GM23248 (cell line): Measurements from ENCODE around the gene PPP2R5B. TPM values are rescaled to one million over a fixed set of nuclear protein-coding genes. Genes with fewer than 3 reads are reported as not detected.

ENCODE experiments used
- DNase-seq: peaks from one replicate; pipeline ENCODE4 v3.0.0-alpha.2; 2015
- H2AFZ ChIP-seq: fragments of 200-600 bp; sonication (generic); 2 replicates; pipeline ENCODE4 v1.6.1; 2016; ENCODE audit warnings: antibody characterized with exemption
- H3F3A ChIP-seq: fragments of 200-600 bp; sonication (generic); 2 replicates; pipeline ENCODE4 v1.6.1; 2016; ENCODE audit warnings: mild to moderate bottlenecking, antibody characterized with exemption, mixed run types; ENCODE audit not compliant: insufficient read depth
- H3K27ac ChIP-seq: fragments of 200-600 bp; sonication (generic); 2 replicates; pipeline ENCODE4 v1.5.1; 2016; ENCODE audit warnings: mild to moderate bottlenecking
- H3K27me3 ChIP-seq: fragments of 200-600 bp; sonication (generic); replicated peaks from 2 replicates; pipeline ENCODE4 v1.6.1; 2016; ENCODE audit warnings: mild to moderate bottlenecking; ENCODE audit not compliant: insufficient read depth
- H3K36me3 ChIP-seq: fragments of 200-600 bp; sonication (generic); 2 replicates; pipeline ENCODE4 v1.6.1; 2016; ENCODE audit warnings: low read depth, mild to moderate bottlenecking
- H3K4me1 ChIP-seq: fragments of 200-600 bp; sonication (generic); 2 replicates; pipeline ENCODE4 v1.6.1; 2016; ENCODE audit warnings: mild to moderate bottlenecking; ENCODE audit not compliant: insufficient read depth
- H3K4me2 ChIP-seq: fragments of 200-600 bp; sonication (generic); one replicate; pipeline ENCODE4 v1.6.1; 2016; ENCODE audit warnings: mild to moderate bottlenecking; ENCODE audit not compliant: unreplicated experiment
- H3K4me3 ChIP-seq: fragments of 200-600 bp; sonication (generic); 2 replicates; pipeline ENCODE4 v1.5.1; 2016; ENCODE audit warnings: mild to moderate bottlenecking
- H3K79me2 ChIP-seq: fragments of 200-600 bp; sonication (generic); 2 replicates; pipeline ENCODE4 v1.6.1; 2016; ENCODE audit warnings: mild to moderate bottlenecking; ENCODE audit not compliant: insufficient read depth
- H3K9ac ChIP-seq: fragments of 200-600 bp; sonication (generic); 2 replicates; pipeline ENCODE4 v1.6.1; 2016; ENCODE audit warnings: mild to moderate bottlenecking
- H3K9me2 ChIP-seq: fragments of 200-600 bp; sonication (generic); 2 replicates; pipeline ENCODE4 v1.6.1; 2016; ENCODE audit warnings: mixed run types, mild to moderate bottlenecking, moderate library complexity; ENCODE audit not compliant: insufficient read depth
- H3K9me3 ChIP-seq: fragments of 200-600 bp; sonication (generic); one replicate; pipeline ENCODE4 v1.6.1; 2017; ENCODE audit warnings: low read depth
- H4K20me1 ChIP-seq: fragments of 200-600 bp; sonication (generic); 2 replicates; pipeline ENCODE4 v1.6.0; 2016; ENCODE audit not compliant: insufficient read depth
- EZH2 ChIP-seq: fragments of 200-600 bp; sonication (generic); IDR thresholded peaks from 2 replicates; pipeline ENCODE4 v1.6.1; 2018; ENCODE audit warnings: antibody characterized with exemption, mild to moderate bottlenecking; ENCODE audit not compliant: insufficient read depth, poor library complexity, severe bottlenecking
- EZH2phosphoT487 ChIP-seq: fragments of 200-600 bp; sonication (generic); IDR thresholded peaks from 2 replicates; pipeline ENCODE4 v1.6.1; 2018; ENCODE audit warnings: antibody characterized with exemption, moderate library complexity, mild to moderate bottlenecking, low read depth; ENCODE audit not compliant: insufficient read depth
- WGBS, 2 experiments: methylation state at CpG; one replicate each; pipeline ENCODE4 v1.1.6; 2015 to 2017; ENCODE audit warnings: low lambda C conversion rate in 2 of 2, low coverage in 1 of 2; ENCODE audit errors: missing lambda C conversion rate in 2 of 2; 5-methylcytosine and 5-hydroxymethylcytosine counted together
- in situ Hi-C: fragments of 300-500 bp; cut with MboI; formaldehyde crosslinking; loops from 2 replicates; pipeline ENCODE4 v1.15.0; 2020
- polyA plus RNA-seq: library from polyadenylated mRNA; unstranded; fragments of >200 nt; fragmentation: Nextera tagmentation; extraction: Ambion mirVana; gene quantifications from 2 replicates; pipeline ENCODE4 v1.2.1, GENCODE V29; 2016
- total RNA-seq: library from RNA; depleted of rRNA; stranded (reverse); fragments of >200 nt; shearing (Covaris generic); gene quantifications from 2 replicates; pipeline ENCODE4 v1.2.3, GENCODE V29; 2014

The PPP2R5B gene
- total and polyA plus RNA-seq, 2 experiments from 2014 or later, result 16.4 to 27.3 TPM

- H3K4me2 ChIP-seq, result no peak overlapping the region
- in situ Hi-C loops, result no loop called here
- DNase-seq, result no peak
- H3K9me3 ChIP-seq, result no peaks in the 10 kb centered on the region
- no peaks in the 10 kb centered on the region for H3K36me3 ChIP-seq
- H3K4me3 ChIP-seq, result no peak overlapping the region
- no peaks in the 10 kb centered on the region for H4K20me1 ChIP-seq
- H3K79me2 ChIP-seq, result peaks cover 17% of the 10 kb centered on the region; the same call in 1 of the 2 replicates
- H3K9me2 ChIP-seq, result no peaks in the 10 kb centered on the region
- H2AFZ ChIP-seq, result peak overlapping the region; percentile 100
- H3K9ac ChIP-seq, result no peak overlapping the region
- H3F3A ChIP-seq, result peaks cover 6% of the 10 kb centered on the region; the same call in 1 of the 2 replicates
- TF ChIP-seq EZH2phosphoT487 (no peak), EZH2 (no peak)
- H3K4me1 ChIP-seq, result peaks cover 5% of the 10 kb centered on the region; the same call in 1 of the 2 replicates
- no peaks in the 10 kb centered on the region for H3K27me3 ChIP-seq
- H3K27ac ChIP-seq, result no peak overlapping the region
- WGBS, 2 experiments, result 77 to 78% methylated on average over 10 to 11 of the region's 11 CpGs
Observed at GRCh38 chr11:64923151-64923661, 1.3 kb upstream of the PPP2R5B start.

- Histone ChIP-seq H3K36me3 (peaks cover 5% of the 10 kb centered on the region), H3K27ac (no peak overlapping the region), H3K79me2 (peaks cover 17% of the 10 kb centered on the region; the same call in 1 of the 2 replicates), H3K4me3 (peak overlapping the region; percentile 85), H3K9ac (peak overlapping the region; percentile 80), H3K4me2 (peak overlapping the region; percentile 89), H3K9me3 (no peaks in the 10 kb centered on the region), H2AFZ (peak overlapping the region; percentile 100), H3K27me3 (no peaks in the 10 kb centered on the region), H3F3A (no peaks in the 10 kb centered on the region), H4K20me1 (no peaks in the 10 kb centered on the region), H3K4me1 (no peaks in the 10 kb centered on the region), H3K9me2 (no peaks in the 10 kb centered on the region)
- TF ChIP-seq EZH2phosphoT487 (no peak), EZH2 (no peak)
- WGBS, 2 experiments, result 1 to 2% methylated on average over 23 to 24 of the region's 24 CpGs
- in situ Hi-C loops, result no loop called here
- peak; percentile 57 for DNase-seq
Observed at GRCh38 chr11:64924910-64925284, 408 bp downstream of the PPP2R5B start.

- H3K9ac ChIP-seq, result peak overlapping the region; percentile 80
- no peaks in the 10 kb centered on the region for H3K9me2 ChIP-seq
- no peak for DNase-seq
- no peaks in the 10 kb centered on the region for H3F3A ChIP-seq
- H3K79me2 ChIP-seq, result peaks cover 17% of the 10 kb centered on the region; the same call in 1 of the 2 replicates
- H3K4me1 ChIP-seq, result no peaks in the 10 kb centered on the region
- in situ Hi-C loops, result no loop called here
- 57 to 64% methylated on average over 11 to 23 of the region's 24 CpGs for WGBS, 2 experiments
- no peaks in the 10 kb centered on the region for H3K9me3 ChIP-seq
- no peak overlapping the region for H3K27ac ChIP-seq
- TF ChIP-seq EZH2phosphoT487 (no peak), EZH2 (no peak)
- peak overlapping the region; percentile 89 for H3K4me2 ChIP-seq
- no peak overlapping the region for H2AFZ ChIP-seq
- H3K27me3 ChIP-seq, result no peaks in the 10 kb centered on the region
- H3K4me3 ChIP-seq, result peak overlapping the region; percentile 85
- no peaks in the 10 kb centered on the region for H4K20me1 ChIP-seq
- H3K36me3 ChIP-seq, result peaks cover 11% of the 10 kb centered on the region
Observed at GRCh38 chr11:64925536-64926436, 1.3 kb downstream of the PPP2R5B start.

DNA sequence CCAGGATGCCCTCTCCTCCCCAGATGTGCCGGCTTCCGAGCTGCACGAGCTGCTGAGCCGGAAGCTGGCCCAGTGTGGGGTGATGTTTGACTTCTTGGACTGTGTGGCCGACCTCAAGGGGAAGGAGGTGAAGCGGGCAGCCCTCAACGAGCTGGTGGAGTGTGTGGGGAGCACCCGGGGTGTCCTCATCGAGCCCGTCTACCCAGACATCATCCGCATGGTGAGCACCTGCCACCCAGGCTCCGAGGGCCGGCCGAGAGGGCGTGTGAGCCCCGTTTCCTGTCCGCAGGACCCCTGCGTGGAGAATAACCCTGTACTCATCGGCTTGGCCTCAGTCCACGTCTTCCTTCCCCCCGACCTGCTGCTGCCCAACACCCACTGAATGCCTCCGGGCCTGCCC is 2.2 kb downstream of the PPP2R5B start:
- no peak overlapping the region for H2AFZ ChIP-seq
- TF ChIP-seq EZH2 (no peak), EZH2phosphoT487 (no peak)
- no peak overlapping the region for H3K9ac ChIP-seq
- no peak overlapping the region for H3K27ac ChIP-seq
- no peak overlapping the region for H3K4me2 ChIP-seq
- no peaks in the 10 kb centered on the region for H3F3A ChIP-seq
- no peaks in the 10 kb centered on the region for H3K9me2 ChIP-seq
- no peaks in the 10 kb centered on the region for H3K27me3 ChIP-seq
- no peak for DNase-seq
- H3K4me1 ChIP-seq, result no peaks in the 10 kb centered on the region
- H3K79me2 ChIP-seq, result peaks cover 17% of the 10 kb centered on the region; the same call in 1 of the 2 replicates
- WGBS, 2 experiments, result 82 to 89% methylated on average over 20 to 22 of the region's 22 CpGs
- no peak overlapping the region for H3K4me3 ChIP-seq
- no peaks in the 10 kb centered on the region for H3K9me3 ChIP-seq
- no peaks in the 10 kb centered on the region for H4K20me1 ChIP-seq
- H3K36me3 ChIP-seq, result peaks cover 16% of the 10 kb centered on the region
- in situ Hi-C loops, result no loop called here
